GM18907 (cell line): ENCODE measurements around the gene CNTNAP2.

Experiments used
- ATAC-seq: cut with Tn5 transposase; IDR thresholded peaks from one replicate; pipeline ENCODE4 v1.9.1; 2021; ENCODE audit warnings: mild to moderate bottlenecking, moderate library complexity; ENCODE audit not compliant: unreplicated experiment

CNTNAP2 gene

GRCh38 chr7:148155000-148155399 is 2038.4 kb downstream of the CNTNAP2 start:
- no peak for ATAC-seq

- no peak for ATAC-seq
These were observed 2039.2 kb downstream of the CNTNAP2 start for GRCh38 chr7:148155826-148156225.

- ATAC-seq: no peak
These were observed 2039.6 kb downstream of the CNTNAP2 start for GRCh38 chr7:148156233-148156632.

- no peak for ATAC-seq
These were observed 2042.7 kb downstream of the CNTNAP2 start for GRCh38 chr7:148159331-148159730.

GRCh38 chr7:148161776-148162175 is 2045.2 kb downstream of the CNTNAP2 start:
- ATAC-seq: no peak

- no peak for ATAC-seq
These were observed 2046.2 kb downstream of the CNTNAP2 start for GRCh38 chr7:148162808-148163207.

GRCh38 chr7:148163246-148163645 is 2046.6 kb downstream of the CNTNAP2 start:
- no peak for ATAC-seq

- no peak for ATAC-seq
These were observed 2056.3 kb downstream of the CNTNAP2 start for GRCh38 chr7:148172920-148173319.

GRCh38 chr7:148173369-148173768 is 2056.8 kb downstream of the CNTNAP2 start:
- no peak for ATAC-seq

- no peak for ATAC-seq
These were observed 2057.8 kb downstream of the CNTNAP2 start for GRCh38 chr7:148174376-148174775.

- no peak for ATAC-seq
These were observed 2058.9 kb downstream of the CNTNAP2 start for GRCh38 chr7:148175512-148175911.

- no peak for ATAC-seq
These were observed 2061.4 kb downstream of the CNTNAP2 start for GRCh38 chr7:148177972-148178371.

- ATAC-seq: no peak
These were observed 2063.5 kb downstream of the CNTNAP2 start for GRCh38 chr7:148180075-148180474.

GRCh38 chr7:148182264-148182663 is 2065.7 kb downstream of the CNTNAP2 start:
- ATAC-seq: no peak

- ATAC-seq: no peak
These were observed 2068.4 kb downstream of the CNTNAP2 start for GRCh38 chr7:148185041-148185440.

GRCh38 chr7:148187471-148187870 is 2070.9 kb downstream of the CNTNAP2 start:
- no peak for ATAC-seq

GRCh38 chr7:148191391-148192065 is 2074.9 kb downstream of the CNTNAP2 start:
- no peak for ATAC-seq

- ATAC-seq: no peak
These were observed 2075.9 kb downstream of the CNTNAP2 start for GRCh38 chr7:148192491-148192890.

GRCh38 chr7:148201992-148202391 is 2085.4 kb downstream of the CNTNAP2 start:
- ATAC-seq: no peak

GRCh38 chr7:148204639-148205304 is 2088.2 kb downstream of the CNTNAP2 start:
- ATAC-seq: no peak

GRCh38 chr7:148209643-148210190 is 2093.1 kb downstream of the CNTNAP2 start:
- ATAC-seq: no peak

GRCh38 chr7:148210804-148211325 is 2094.3 kb downstream of the CNTNAP2 start:
- no peak for ATAC-seq
